ENCODE results near the gene CCDC198. TPM values are rescaled to one million over a fixed set of nuclear protein-coding genes. Genes with fewer than 3 reads are reported as not detected.

Gene CCDC198
- not detected for total RNA-seq

- no peaks in the 10 kb centered on the region for H3K9me3 ChIP-seq (ENCODE audit: control insufficient read depth in 3 of 3, low read length in 3 of 3)
- H3K36me3 ChIP-seq (ENCODE audit: control insufficient read depth in 3 of 3, insufficient read depth in 3 of 3, low read length in 3 of 3), result no peaks in the 10 kb centered on the region
- no peak within 1 kb of the TSS for H3K4me3 ChIP-seq (ENCODE audit: low read length in 3 of 3)
- no peaks in the 10 kb centered on the region for H3K4me1 ChIP-seq (ENCODE audit: control insufficient read depth in 3 of 3, insufficient read depth in 3 of 3, low read length in 3 of 3)
- H3K27me3 ChIP-seq (ENCODE audit: control insufficient read depth in 3 of 3, insufficient read depth in 3 of 3, low read length in 3 of 3), result no peaks in the 10 kb centered on the region
- H3K27ac ChIP-seq (ENCODE audit: low read depth, low read length), result no peak within 1 kb of the TSS
- no peak within 1 kb of the TSS for H3K9ac ChIP-seq (ENCODE audit: low read depth in 1 of 3, low read length in 3 of 3)
Observed at GRCh38 chr14:57493467-57494181, at the start of gene CCDC198. Gene CCDC198 (minus strand): TSS chr14:57493857. CDS start chr14:57493715, 142 bp downstream.

GRCh38 chr14:57533214-57533613 is 39.6 kb upstream of the CCDC198 start:
- H3K4me3 ChIP-seq (ENCODE audit: low read length in 3 of 3), result no peak overlapping the region
- H3K36me3 ChIP-seq (ENCODE audit: control insufficient read depth in 3 of 3, insufficient read depth in 3 of 3, low read length in 3 of 3), result no peaks in the 10 kb centered on the region
- H3K4me1 ChIP-seq (ENCODE audit: control insufficient read depth in 3 of 3, insufficient read depth in 3 of 3, low read length in 3 of 3), result no peaks in the 10 kb centered on the region
- H3K9ac ChIP-seq (ENCODE audit: low read depth in 1 of 3, low read length in 3 of 3), result no peak overlapping the region
- H3K9me3 ChIP-seq (ENCODE audit: control insufficient read depth in 3 of 3, low read length in 3 of 3), result no peaks in the 10 kb centered on the region
- H3K27ac ChIP-seq (ENCODE audit: low read depth, low read length), result no peak overlapping the region
- no peaks in the 10 kb centered on the region for H3K27me3 ChIP-seq (ENCODE audit: control insufficient read depth in 3 of 3, insufficient read depth in 3 of 3, low read length in 3 of 3)

GRCh38 chr14:57530571-57530970 is 36.9 kb upstream of the CCDC198 start:
- Histone ChIP-seq H3K4me3 (ENCODE audit: low read length in 3 of 3) (no peak overlapping the region), H3K27ac (ENCODE audit: low read depth, low read length) (no peak overlapping the region), H3K36me3 (ENCODE audit: control insufficient read depth in 3 of 3, insufficient read depth in 3 of 3, low read length in 3 of 3) (no peaks in the 10 kb centered on the region), H3K4me1 (ENCODE audit: control insufficient read depth in 3 of 3, insufficient read depth in 3 of 3, low read length in 3 of 3) (no peaks in the 10 kb centered on the region), H3K9me3 (ENCODE audit: control insufficient read depth in 3 of 3, low read length in 3 of 3) (no peaks in the 10 kb centered on the region), H3K27me3 (ENCODE audit: control insufficient read depth in 3 of 3, insufficient read depth in 3 of 3, low read length in 3 of 3) (no peaks in the 10 kb centered on the region), H3K9ac (ENCODE audit: low read depth in 1 of 3, low read length in 3 of 3) (no peak overlapping the region)

GRCh38 chr14:57526942-57527341 is 33.3 kb upstream of the CCDC198 start:
- H3K36me3 ChIP-seq (ENCODE audit: control insufficient read depth in 3 of 3, insufficient read depth in 3 of 3, low read length in 3 of 3), result no peaks in the 10 kb centered on the region
- H3K27me3 ChIP-seq (ENCODE audit: control insufficient read depth in 3 of 3, insufficient read depth in 3 of 3, low read length in 3 of 3), result no peaks in the 10 kb centered on the region
- no peaks in the 10 kb centered on the region for H3K4me1 ChIP-seq (ENCODE audit: control insufficient read depth in 3 of 3, insufficient read depth in 3 of 3, low read length in 3 of 3)
- no peak overlapping the region for H3K4me3 ChIP-seq (ENCODE audit: low read length in 3 of 3)
- no peak overlapping the region for H3K27ac ChIP-seq (ENCODE audit: low read depth, low read length)
- no peak overlapping the region for H3K9ac ChIP-seq (ENCODE audit: low read depth in 1 of 3, low read length in 3 of 3)
- peaks cover 0 to 6% (median 3%) of the 10 kb centered on the region in 3 donors for H3K9me3 ChIP-seq (ENCODE audit: control insufficient read depth in 3 of 3, low read length in 3 of 3)

- Histone ChIP-seq H3K36me3 (ENCODE audit: control insufficient read depth in 3 of 3, insufficient read depth in 3 of 3, low read length in 3 of 3) (no peaks in the 10 kb centered on the region), H3K27me3 (ENCODE audit: control insufficient read depth in 3 of 3, insufficient read depth in 3 of 3, low read length in 3 of 3) (no peaks in the 10 kb centered on the region), H3K4me3 (ENCODE audit: low read length in 3 of 3) (no peak overlapping the region), H3K9ac (ENCODE audit: low read depth in 1 of 3, low read length in 3 of 3) (no peak overlapping the region), H3K9me3 (ENCODE audit: control insufficient read depth in 3 of 3, low read length in 3 of 3) (peaks cover 0 to 6% (median 3%) of the 10 kb centered on the region in 3 donors), H3K4me1 (ENCODE audit: control insufficient read depth in 3 of 3, insufficient read depth in 3 of 3, low read length in 3 of 3) (no peaks in the 10 kb centered on the region), H3K27ac (ENCODE audit: low read depth, low read length) (no peak overlapping the region)
Observed at GRCh38 chr14:57519043-57519442, 25.4 kb upstream of the CCDC198 start.

GRCh38 chr14:57512220-57512619 is 18.6 kb upstream of the CCDC198 start:
- H3K4me1 ChIP-seq (ENCODE audit: control insufficient read depth in 3 of 3, insufficient read depth in 3 of 3, low read length in 3 of 3), result no peaks in the 10 kb centered on the region
- H3K4me3 ChIP-seq (ENCODE audit: low read length in 3 of 3), result no peak overlapping the region
- H3K27ac ChIP-seq (ENCODE audit: low read depth, low read length), result no peak overlapping the region
- no peaks in the 10 kb centered on the region for H3K27me3 ChIP-seq (ENCODE audit: control insufficient read depth in 3 of 3, insufficient read depth in 3 of 3, low read length in 3 of 3)
- H3K9me3 ChIP-seq (ENCODE audit: control insufficient read depth in 3 of 3, low read length in 3 of 3), result no peaks in the 10 kb centered on the region
- no peaks in the 10 kb centered on the region for H3K36me3 ChIP-seq (ENCODE audit: control insufficient read depth in 3 of 3, insufficient read depth in 3 of 3, low read length in 3 of 3)
- no peak overlapping the region for H3K9ac ChIP-seq (ENCODE audit: low read depth in 1 of 3, low read length in 3 of 3)

- no peaks in the 10 kb centered on the region for H3K9me3 ChIP-seq (ENCODE audit: control insufficient read depth in 3 of 3, low read length in 3 of 3)
- H3K4me3 ChIP-seq (ENCODE audit: low read length in 3 of 3), result no peak overlapping the region
- no peaks in the 10 kb centered on the region for H3K4me1 ChIP-seq (ENCODE audit: control insufficient read depth in 3 of 3, insufficient read depth in 3 of 3, low read length in 3 of 3)
- H3K27me3 ChIP-seq (ENCODE audit: control insufficient read depth in 3 of 3, insufficient read depth in 3 of 3, low read length in 3 of 3), result no peaks in the 10 kb centered on the region
- H3K36me3 ChIP-seq (ENCODE audit: control insufficient read depth in 3 of 3, insufficient read depth in 3 of 3, low read length in 3 of 3), result no peaks in the 10 kb centered on the region
- H3K9ac ChIP-seq (ENCODE audit: low read depth in 1 of 3, low read length in 3 of 3), result no peak overlapping the region
- H3K27ac ChIP-seq (ENCODE audit: low read depth, low read length), result no peak overlapping the region
Observed at GRCh38 chr14:57508756-57509155, 15.1 kb upstream of the CCDC198 start.

- H3K4me1 ChIP-seq (ENCODE audit: control insufficient read depth in 3 of 3, insufficient read depth in 3 of 3, low read length in 3 of 3), result no peaks in the 10 kb centered on the region
- no peak overlapping the region for H3K27ac ChIP-seq (ENCODE audit: low read depth, low read length)
- H3K4me3 ChIP-seq (ENCODE audit: low read length in 3 of 3), result no peak overlapping the region
- no peaks in the 10 kb centered on the region for H3K9me3 ChIP-seq (ENCODE audit: control insufficient read depth in 3 of 3, low read length in 3 of 3)
- no peaks in the 10 kb centered on the region for H3K27me3 ChIP-seq (ENCODE audit: control insufficient read depth in 3 of 3, insufficient read depth in 3 of 3, low read length in 3 of 3)
- H3K9ac ChIP-seq (ENCODE audit: low read depth in 1 of 3, low read length in 3 of 3), result no peak overlapping the region
- H3K36me3 ChIP-seq (ENCODE audit: control insufficient read depth in 3 of 3, insufficient read depth in 3 of 3, low read length in 3 of 3), result no peaks in the 10 kb centered on the region
Observed at GRCh38 chr14:57502586-57503254, 9.1 kb upstream of the CCDC198 start.

GRCh38 chr14:57501039-57501557 is 7.4 kb upstream of the CCDC198 start:
- no peaks in the 10 kb centered on the region for H3K36me3 ChIP-seq (ENCODE audit: control insufficient read depth in 3 of 3, insufficient read depth in 3 of 3, low read length in 3 of 3)
- no peaks in the 10 kb centered on the region for H3K9me3 ChIP-seq (ENCODE audit: control insufficient read depth in 3 of 3, low read length in 3 of 3)

GRCh38 chr14:57498659-57499058 is 5.0 kb upstream of the CCDC198 start:
- Histone ChIP-seq H3K27ac (ENCODE audit: low read depth, low read length) (no peak overlapping the region), H3K9me3 (ENCODE audit: control insufficient read depth in 3 of 3, low read length in 3 of 3) (no peaks in the 10 kb centered on the region), H3K4me1 (ENCODE audit: control insufficient read depth in 3 of 3, insufficient read depth in 3 of 3, low read length in 3 of 3) (no peaks in the 10 kb centered on the region), H3K4me3 (ENCODE audit: low read length in 3 of 3) (no peak overlapping the region), H3K36me3 (ENCODE audit: control insufficient read depth in 3 of 3, insufficient read depth in 3 of 3, low read length in 3 of 3) (no peaks in the 10 kb centered on the region), H3K9ac (ENCODE audit: low read depth in 1 of 3, low read length in 3 of 3) (no peak overlapping the region), H3K27me3 (ENCODE audit: control insufficient read depth in 3 of 3, insufficient read depth in 3 of 3, low read length in 3 of 3) (no peaks in the 10 kb centered on the region)

More at GRCh38 chr14:57501039-57501557, 7.4 kb upstream of the CCDC198 start:
- Histone ChIP-seq H3K4me3 (ENCODE audit: low read length in 3 of 3) (no peak overlapping the region), H3K4me1 (ENCODE audit: control insufficient read depth in 3 of 3, insufficient read depth in 3 of 3, low read length in 3 of 3) (no peaks in the 10 kb centered on the region), H3K27ac (ENCODE audit: low read depth, low read length) (no peak overlapping the region), H3K27me3 (ENCODE audit: control insufficient read depth in 3 of 3, insufficient read depth in 3 of 3, low read length in 3 of 3) (no peaks in the 10 kb centered on the region), H3K9ac (ENCODE audit: low read depth in 1 of 3, low read length in 3 of 3) (no peak overlapping the region)
